Stomach (tissue), 4 donors: ENCODE results near the gene SMURF1.

Experiments
- POLR2A ChIP-seq, 4 donors: fragments of 450-650 bp; IDR thresholded peaks; one replicate each; pipeline ENCODE4 v1.6.1; 2016; ENCODE audit warnings: antibody characterized with exemption in 4 of 4, control low read depth in 2 of 4, mild to moderate bottlenecking in 1 of 4, moderate library complexity in 1 of 4
- POLR2AphosphoS5 ChIP-seq, 3 donors: sonication (generic); formaldehyde crosslinking; IDR thresholded peaks; one replicate each; pipeline ENCODE4 v1.6.1; 2016; ENCODE audit warnings: antibody characterized with exemption in 3 of 3
- TF ChIP-seq, protein P1 (sequence below), 7 experiments: fragments of 450-650 bp in 4 of 7; fragments of 200-600 bp in 3 of 7; sonication (generic) in 3 of 7; IDR thresholded peaks; one replicate each; pipeline ENCODE4 v1.5.1; 2016 to 2019; ENCODE audit warnings: antibody characterized with exemption in 7 of 7, control low read depth in 2 of 7, mild to moderate bottlenecking in 1 of 7

DNA sequence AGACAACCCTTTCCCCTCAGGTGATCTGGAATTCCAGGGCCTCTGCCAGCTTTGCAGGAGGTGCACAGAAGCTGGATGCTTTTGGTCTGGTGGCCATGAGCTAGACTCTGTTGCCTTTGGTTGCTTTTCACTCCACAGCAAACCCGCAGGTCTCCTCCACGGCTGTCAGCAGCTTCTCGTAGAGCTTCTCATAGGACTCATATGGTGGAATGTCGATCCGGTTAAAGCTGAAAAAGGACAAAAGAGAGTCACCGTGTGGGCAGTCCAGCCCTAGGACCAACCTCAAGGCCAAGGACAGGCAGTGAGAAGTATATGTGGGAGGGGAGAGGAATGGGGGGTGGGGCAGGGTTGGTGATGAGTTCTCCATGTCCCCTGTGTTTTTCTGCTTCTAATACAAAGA lies 113.5 kb downstream of the SMURF1 start:
- TF ChIP-seq, protein P1, sequence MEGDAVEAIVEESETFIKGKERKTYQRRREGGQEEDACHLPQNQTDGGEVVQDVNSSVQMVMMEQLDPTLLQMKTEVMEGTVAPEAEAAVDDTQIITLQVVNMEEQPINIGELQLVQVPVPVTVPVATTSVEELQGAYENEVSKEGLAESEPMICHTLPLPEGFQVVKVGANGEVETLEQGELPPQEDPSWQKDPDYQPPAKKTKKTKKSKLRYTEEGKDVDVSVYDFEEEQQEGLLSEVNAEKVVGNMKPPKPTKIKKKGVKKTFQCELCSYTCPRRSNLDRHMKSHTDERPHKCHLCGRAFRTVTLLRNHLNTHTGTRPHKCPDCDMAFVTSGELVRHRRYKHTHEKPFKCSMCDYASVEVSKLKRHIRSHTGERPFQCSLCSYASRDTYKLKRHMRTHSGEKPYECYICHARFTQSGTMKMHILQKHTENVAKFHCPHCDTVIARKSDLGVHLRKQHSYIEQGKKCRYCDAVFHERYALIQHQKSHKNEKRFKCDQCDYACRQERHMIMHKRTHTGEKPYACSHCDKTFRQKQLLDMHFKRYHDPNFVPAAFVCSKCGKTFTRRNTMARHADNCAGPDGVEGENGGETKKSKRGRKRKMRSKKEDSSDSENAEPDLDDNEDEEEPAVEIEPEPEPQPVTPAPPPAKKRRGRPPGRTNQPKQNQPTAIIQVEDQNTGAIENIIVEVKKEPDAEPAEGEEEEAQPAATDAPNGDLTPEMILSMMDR (IDR thresholded peaks at IDR 0.05): no peak
- TF ChIP-seq POLR2AphosphoS5 (IDR thresholded peaks at IDR 0.05) (no peak), POLR2A (IDR thresholded peaks at IDR 0.05) (no peak)
